Measurements from ENCODE around the gene ZNF578. TPM values are rescaled to one million over a fixed set of nuclear protein-coding genes. Genes with fewer than 3 reads are reported as not detected.
A peak's percentile ranks its signal among the peaks of the same experiment; 100 is the strongest.
"Not testable (repeated sequence)": the region's sequence is repeated elsewhere in the genome, so short reads cannot be mapped to it uniquely, and the experiment has no call there.

ZNF578 gene
- total RNA-seq, 6 donors from 2014 or later: 0.83 to 2.4 (median 1.0) TPM; not detected in 1

DNA sequence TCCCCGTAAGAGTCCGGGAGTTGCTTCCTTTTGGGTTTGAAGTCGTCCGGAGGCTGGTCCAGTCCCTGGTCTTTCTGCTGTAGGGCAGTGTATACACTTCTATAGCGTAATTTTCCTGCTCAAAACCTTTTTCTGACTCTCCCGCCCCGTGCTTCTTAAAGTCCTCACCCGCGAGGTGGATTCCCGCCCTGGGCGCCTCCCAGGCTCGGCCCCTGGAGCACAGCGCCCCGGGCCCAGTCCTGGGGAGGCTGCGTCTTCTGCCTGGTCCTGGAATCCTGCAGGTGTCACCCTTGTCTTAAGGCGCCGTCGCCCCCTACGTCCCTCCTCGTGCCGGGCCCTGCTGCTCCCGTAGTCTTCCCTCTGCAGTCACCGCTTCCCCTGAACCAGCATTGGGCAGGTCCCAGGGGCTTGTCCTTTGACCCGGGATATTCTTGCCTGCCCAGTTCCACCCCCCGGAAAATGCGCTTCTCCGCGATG is 39.7 kb downstream of the ZNF578 start:
- peak overlapping the region in 2 of 4 donors; percentile 9 to 12 for H3K4me3 ChIP-seq
- peaks cover 12 to 82% (median 74%) of the 10 kb centered on the region in 4 donors for H3K9me3 ChIP-seq
- TF ChIP-seq EP300 (IDR thresholded peaks at IDR 0.05): no peak
- TF ChIP-seq POLR2AphosphoS5 (IDR thresholded peaks at IDR 0.05): no peak
- TF ChIP-seq, protein P1, sequence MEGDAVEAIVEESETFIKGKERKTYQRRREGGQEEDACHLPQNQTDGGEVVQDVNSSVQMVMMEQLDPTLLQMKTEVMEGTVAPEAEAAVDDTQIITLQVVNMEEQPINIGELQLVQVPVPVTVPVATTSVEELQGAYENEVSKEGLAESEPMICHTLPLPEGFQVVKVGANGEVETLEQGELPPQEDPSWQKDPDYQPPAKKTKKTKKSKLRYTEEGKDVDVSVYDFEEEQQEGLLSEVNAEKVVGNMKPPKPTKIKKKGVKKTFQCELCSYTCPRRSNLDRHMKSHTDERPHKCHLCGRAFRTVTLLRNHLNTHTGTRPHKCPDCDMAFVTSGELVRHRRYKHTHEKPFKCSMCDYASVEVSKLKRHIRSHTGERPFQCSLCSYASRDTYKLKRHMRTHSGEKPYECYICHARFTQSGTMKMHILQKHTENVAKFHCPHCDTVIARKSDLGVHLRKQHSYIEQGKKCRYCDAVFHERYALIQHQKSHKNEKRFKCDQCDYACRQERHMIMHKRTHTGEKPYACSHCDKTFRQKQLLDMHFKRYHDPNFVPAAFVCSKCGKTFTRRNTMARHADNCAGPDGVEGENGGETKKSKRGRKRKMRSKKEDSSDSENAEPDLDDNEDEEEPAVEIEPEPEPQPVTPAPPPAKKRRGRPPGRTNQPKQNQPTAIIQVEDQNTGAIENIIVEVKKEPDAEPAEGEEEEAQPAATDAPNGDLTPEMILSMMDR (IDR thresholded peaks at IDR 0.05): peak in 1 of 6 experiments; percentile 6
- no peak for TF ChIP-seq POLR2A (IDR thresholded peaks at IDR 0.05)
- ATAC-seq (ENCODE audit: low FRiP score in 2 of 2) (no peak), DNase-seq (peak in 1 of 2 donors; percentile 52)
- peaks cover 0 to 3% (median 0%) of the 10 kb centered on the region in 4 donors for H3K36me3 ChIP-seq
- 20 to 28% methylated on average over 28 of the region's 28 CpGs for WGBS, 2 donors
- no peak overlapping the region for H3K27ac ChIP-seq
- no peaks in the 10 kb centered on the region for H3K27me3 ChIP-seq
- H3K4me1 ChIP-seq: no peaks in the 10 kb centered on the region

DNA sequence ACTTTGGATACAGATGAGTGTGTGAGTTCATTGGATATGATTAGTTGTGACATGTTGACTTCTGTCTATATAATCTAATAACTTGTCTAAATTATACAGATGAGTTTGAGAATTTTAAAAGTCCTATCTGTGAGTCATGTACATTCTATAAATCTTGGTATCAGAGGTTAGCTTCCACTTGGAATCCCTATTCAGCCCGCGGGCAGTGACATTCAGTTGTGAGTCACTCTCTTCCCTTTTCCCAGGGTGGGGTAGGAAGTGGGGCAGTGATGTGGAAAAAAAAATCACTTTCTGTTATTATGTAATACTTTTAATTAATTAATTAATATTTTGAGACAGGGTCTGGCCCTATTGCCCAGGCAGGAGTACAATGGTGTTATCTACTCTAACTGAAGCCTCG is 41.2 kb downstream of the ZNF578 start:
- Histone ChIP-seq H3K36me3 (peaks cover 0 to 3% (median 0%) of the 10 kb centered on the region in 4 donors), H3K27me3 (no peaks in the 10 kb centered on the region), H3K9me3 (peaks cover 12 to 81% (median 60%) of the 10 kb centered on the region in 4 donors), H3K4me1 (no peaks in the 10 kb centered on the region), H3K4me3 (no peak overlapping the region), H3K27ac (no peak overlapping the region)
- no peak for TF ChIP-seq POLR2AphosphoS5 (IDR thresholded peaks at IDR 0.05)
- no peak for TF ChIP-seq EP300 (IDR thresholded peaks at IDR 0.05)
- TF ChIP-seq, protein P1 (IDR thresholded peaks at IDR 0.05): no peak
- no peak for TF ChIP-seq POLR2A (IDR thresholded peaks at IDR 0.05)
- ATAC-seq (ENCODE audit: low FRiP score in 2 of 2) (no peak), DNase-seq (no peak)
- WGBS, 2 donors: 89 to 93% methylated on average over 3 of the region's 3 CpGs

DNA sequence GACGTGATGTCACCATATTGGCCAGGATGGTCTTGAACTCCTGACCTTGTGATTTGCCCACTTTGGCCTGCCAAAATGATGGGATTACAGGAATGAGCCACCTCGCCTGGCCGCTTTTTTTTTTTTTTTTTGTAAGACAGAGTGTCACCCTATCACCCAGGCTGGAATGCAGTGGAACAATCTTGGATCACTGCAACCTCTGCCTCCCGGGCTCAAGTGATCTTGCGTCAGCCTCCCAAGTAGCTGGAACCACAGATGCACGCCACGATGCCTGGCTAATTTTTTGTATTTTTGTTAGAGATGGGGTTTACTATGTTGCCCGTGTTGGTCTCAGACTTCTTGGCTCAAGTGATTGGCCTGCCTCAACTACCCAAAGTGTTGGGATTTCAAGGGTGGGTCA is 45.2 kb downstream of the ZNF578 start:
- Histone ChIP-seq H3K36me3 (peaks cover 0 to 11% (median 0%) of the 10 kb centered on the region in 4 donors), H3K9me3 (peaks cover 3 to 81% (median 49%) of the 10 kb centered on the region in 4 donors), H3K27me3 (no peaks in the 10 kb centered on the region), H3K4me3 (no peak overlapping the region), H3K27ac (no peak overlapping the region), H3K4me1 (no peaks in the 10 kb centered on the region)
- 89 to 98% methylated on average over 7 to 8 of the region's 8 CpGs for WGBS, 2 donors
- no peak for ATAC-seq (ENCODE audit: low FRiP score in 2 of 2)
- TF ChIP-seq POLR2AphosphoS5 (IDR thresholded peaks at IDR 0.05) (no peak), POLR2A (IDR thresholded peaks at IDR 0.05) (no peak)
- TF ChIP-seq, protein P1 (IDR thresholded peaks at IDR 0.05): no peak
- no peak for DNase-seq

DNA sequence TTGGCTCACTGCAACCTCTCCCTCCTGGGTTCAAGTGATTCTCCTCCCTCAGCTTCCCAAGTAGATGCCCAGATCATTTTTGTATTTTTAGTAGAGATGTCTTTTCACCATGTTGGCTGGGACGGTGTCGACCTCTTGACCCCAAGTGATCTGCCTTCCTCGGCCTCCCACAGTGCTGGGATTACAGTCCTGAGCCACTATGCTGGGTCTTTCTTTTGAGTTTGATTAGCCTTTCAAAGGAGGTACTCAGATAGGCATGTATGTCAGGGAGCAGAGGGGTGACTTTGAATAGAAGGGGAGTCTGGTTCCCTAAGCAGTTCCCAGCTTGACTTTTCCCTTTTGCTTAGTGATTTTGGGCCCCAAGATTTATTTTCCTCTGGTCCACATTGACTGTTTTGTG is 47.1 kb downstream of the ZNF578 start:
- not testable (repeated sequence) for ATAC-seq (ENCODE audit: low FRiP score in 2 of 2); H3K4me3 ChIP-seq; H3K27me3 ChIP-seq; DNase-seq; H3K27ac ChIP-seq; H3K4me1 ChIP-seq
- 37 to 45% methylated on average over 3 of the region's 3 CpGs for WGBS, 2 donors
- Histone ChIP-seq H3K36me3 (peaks cover 0 to 13% (median 0%) of the 10 kb centered on the region in 4 donors), H3K9me3 (peaks cover 3 to 77% (median 34%) of the 10 kb centered on the region in 4 donors)

DNA sequence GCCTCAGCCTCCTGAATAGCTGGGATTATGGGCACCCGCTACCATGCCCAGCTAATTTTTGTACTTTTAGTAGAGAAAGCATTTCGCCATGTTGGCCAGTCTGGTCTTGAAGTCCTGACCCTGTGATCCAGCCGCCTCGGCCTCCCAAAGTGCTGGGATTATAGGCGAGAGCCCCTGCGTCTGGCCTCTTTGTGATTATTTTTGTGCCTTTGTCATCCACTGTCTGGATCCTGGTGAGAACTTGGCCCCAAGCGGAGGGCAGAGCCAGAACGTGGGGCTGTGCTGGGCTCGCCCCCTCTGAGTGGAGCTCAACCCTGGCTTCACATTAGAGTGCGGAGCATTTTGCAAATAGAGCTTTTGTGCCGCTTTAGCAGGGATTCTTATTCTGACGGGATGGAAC is 47.6 kb downstream of the ZNF578 start:
- Histone ChIP-seq H3K36me3 (peaks cover 0 to 18% (median 0%) of the 10 kb centered on the region in 4 donors), H3K9me3 (peaks cover 3 to 76% (median 33%) of the 10 kb centered on the region in 4 donors)
- WGBS, 2 donors: 89 to 91% methylated on average over 5 to 12 of the region's 12 CpGs
- not testable (repeated sequence) for H3K27ac ChIP-seq; H3K27me3 ChIP-seq; DNase-seq; H3K4me3 ChIP-seq; ATAC-seq (ENCODE audit: low FRiP score in 2 of 2); H3K4me1 ChIP-seq

DNA sequence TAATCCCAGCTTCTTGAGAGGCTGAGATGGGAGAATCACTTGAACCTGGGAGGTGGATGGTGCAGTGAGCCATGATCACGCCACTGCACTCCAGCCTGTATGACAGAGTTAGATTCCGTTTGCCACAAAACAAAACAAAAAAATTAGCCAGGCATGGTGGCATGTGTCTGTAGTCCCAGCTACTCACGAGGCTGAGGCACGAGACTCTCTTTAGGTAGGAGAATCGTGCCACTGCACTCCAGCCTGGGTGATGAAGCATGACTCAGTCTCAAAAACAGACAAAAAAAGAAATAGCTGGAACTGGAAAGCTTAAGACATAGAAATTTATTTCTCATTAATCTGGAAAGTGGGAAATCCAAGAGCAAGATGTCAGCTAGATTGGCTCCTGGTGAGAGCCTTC is 53.9 kb downstream of the ZNF578 start:
- peaks cover 0 to 29% (median 8%) of the 10 kb centered on the region in 4 donors for H3K36me3 ChIP-seq
- TF ChIP-seq POLR2A (IDR thresholded peaks at IDR 0.05): no peak
- no peak for TF ChIP-seq POLR2AphosphoS5 (IDR thresholded peaks at IDR 0.05)
- TF ChIP-seq, protein P1 (IDR thresholded peaks at IDR 0.05): no peak
- TF ChIP-seq EP300 (IDR thresholded peaks at IDR 0.05): no peak
- H3K27me3 ChIP-seq: no peaks in the 10 kb centered on the region
- no peak overlapping the region for H3K4me3 ChIP-seq
- H3K4me1 ChIP-seq: no peaks in the 10 kb centered on the region
- 94 to 98% methylated on average over 5 of the region's 5 CpGs for WGBS, 2 donors
- H3K27ac ChIP-seq: no peak overlapping the region
- no peak for ATAC-seq (ENCODE audit: low FRiP score in 2 of 2)
- H3K9me3 ChIP-seq: peaks cover 0 to 68% (median 30%) of the 10 kb centered on the region in 4 donors
- DNase-seq: no peak

Measured in upper lobe of left lung (tissue), 6 donors.